Lung (tissue), 12 donors: Measurements from ENCODE around the gene IGF2R. TPM values are rescaled to one million over a fixed set of nuclear protein-coding genes. Genes with fewer than 3 reads are reported as not detected.

ENCODE experiments used
- ATAC-seq: fragments of 200-7000 bp; cut with Tn5 transposase; one replicate; pipeline ENCODE4 v1.9.1; 2020; ENCODE audit warnings: moderate number of reproducible peaks; ENCODE audit not compliant: insufficient read depth, low FRiP score
- DNase-seq, 3 donors: peaks; one replicate each; pipeline ENCODE4 v3.0.0-alpha.2; 2013 to 2017
- H3K27ac ChIP-seq, 2 donors: one replicate each; pipeline ENCODE4 v1.5.1; 2013; ENCODE audit warnings: mild to moderate bottlenecking in 2 of 2, moderate library complexity in 2 of 2, control low read depth in 1 of 2, inconsistent platforms in 1 of 2, low read depth in 1 of 2, low read length in 1 of 2
- H3K27me3 ChIP-seq, 3 donors: one replicate each; pipeline ENCODE4 v1.5.1; 2013; ENCODE audit warnings: low read length in 2 of 3; ENCODE audit not compliant: control insufficient read depth in 3 of 3, insufficient read depth in 3 of 3
- H3K36me3 ChIP-seq, 4 donors: one replicate each; pipeline ENCODE4 v1.5.1; 2013; ENCODE audit warnings: low read length in 4 of 4, mild to moderate bottlenecking in 1 of 4, moderate library complexity in 1 of 4; ENCODE audit not compliant: control insufficient read depth in 4 of 4, insufficient read depth in 4 of 4
- H3K4me1 ChIP-seq, 5 donors: one replicate each; pipeline ENCODE4 v1.5.1; 2013; ENCODE audit warnings: low read length in 5 of 5, mild to moderate bottlenecking in 2 of 5, moderate library complexity in 1 of 5; ENCODE audit not compliant: control insufficient read depth in 5 of 5, insufficient read depth in 5 of 5
- H3K4me3 ChIP-seq: one replicate; pipeline ENCODE4 v1.5.1; 2013; ENCODE audit warnings: mild to moderate bottlenecking, control low read depth, moderate library complexity
- H3K9ac ChIP-seq, 2 donors: one replicate each; pipeline ENCODE4 v1.5.1; 2013; ENCODE audit warnings: low read length in 2 of 2, control low read depth in 1 of 2; ENCODE audit not compliant: insufficient read depth in 1 of 2
- H3K9me3 ChIP-seq, 4 donors: one replicate each; pipeline ENCODE4 v1.5.1; 2013; ENCODE audit warnings: low read length in 3 of 4, mild to moderate bottlenecking in 1 of 4, moderate library complexity in 1 of 4; ENCODE audit not compliant: control insufficient read depth in 4 of 4, insufficient read depth in 3 of 4
- CTCF ChIP-seq: IDR thresholded peaks from 2 replicates; pipeline ENCODE4 v1.5.1; 2012; ENCODE audit warnings: mild to moderate bottlenecking; ENCODE audit errors: control extremely low read depth, extremely low read depth
- WGBS, 2 donors: extraction: QIAGEN DNeasy Blood & Tissue Kit; methylation state at CpG; one replicate each; pipeline ENCODE4 v1.1.7; 2013; 5-methylcytosine and 5-hydroxymethylcytosine counted together
- polyA plus RNA-seq, 2 donors: library from polyadenylated mRNA; stranded (reverse); fragments of 200-250 nt; gene quantifications; one replicate each; pipeline ENCODE4 v1.2.1, GENCODE V29; 2013
- total RNA-seq, 2 donors: library from RNA; depleted of rRNA in 1 of 2; stranded (reverse); fragments of >200 nt in 1 of 2; gene quantifications; one replicate each; pipeline ENCODE4 v1.2.1, GENCODE V29; 2014 to 2021
- donor health status: control.
- donor health status: control.
- donor health status: Bipolar disorder and iron deficiency.
- donor health status: healthy.
- donor health status: DM: yes; HTN: yes; CAD: no.

Gene IGF2R
- total and polyA plus RNA-seq, 4 donors = 30.0 to 125 (median 92.6) TPM

DNA sequence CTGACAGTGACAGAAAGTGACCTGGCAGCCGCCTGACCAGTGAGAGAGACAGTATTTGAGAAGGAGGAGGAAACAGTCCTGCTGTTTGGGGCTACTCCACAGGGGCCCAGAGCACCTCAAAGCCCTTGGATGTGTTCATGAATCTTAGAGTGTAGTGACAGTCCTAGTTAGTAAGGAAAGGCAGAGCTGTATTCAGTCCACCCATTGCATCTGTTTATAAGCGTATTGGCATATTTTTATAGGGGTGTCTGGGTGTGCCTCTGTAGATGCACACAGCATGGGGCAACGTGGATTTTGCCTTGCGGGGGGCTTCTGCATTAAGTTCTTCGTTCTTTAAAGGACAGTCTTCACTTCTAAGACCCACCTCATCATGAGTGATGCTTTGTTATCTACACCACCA lies 108.1 kb downstream of the IGF2R start:
- Histone ChIP-seq H3K9me3 (peaks cover 0 to 2% (median 0%) of the 10 kb centered on the region in 4 donors), H3K4me3 (no peak overlapping the region), H3K36me3 (peaks cover 30 to 66% (median 40%) of the 10 kb centered on the region in 4 donors), H3K27me3 (no peaks in the 10 kb centered on the region), H3K4me1 (no peaks in the 10 kb centered on the region), H3K27ac (no peak overlapping the region), H3K9ac (no peak overlapping the region)
- DNase-seq (no peak), ATAC-seq (no peak)
- no peak for TF ChIP-seq CTCF
- 93 to 95% methylated on average over 5 of the region's 5 CpGs for WGBS, 2 donors

DNA sequence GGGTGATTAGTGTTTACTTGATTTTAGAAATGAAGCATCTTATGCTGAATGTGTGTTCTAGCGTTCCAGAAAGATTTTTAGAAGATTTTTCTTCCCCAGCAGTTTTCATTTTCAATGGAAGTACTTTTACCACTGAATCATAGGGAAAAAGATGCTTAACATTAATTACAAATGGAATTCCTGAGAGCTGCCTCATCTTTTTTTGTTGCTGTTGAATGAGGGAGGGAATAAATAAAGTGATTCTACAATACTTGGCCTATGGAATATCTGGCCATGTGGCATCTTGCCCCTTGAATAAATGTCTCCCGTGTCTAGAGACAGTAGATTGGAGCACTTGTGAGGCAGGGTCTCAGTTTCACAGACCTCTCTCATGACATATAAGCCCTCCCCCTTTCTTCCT lies 108.6 kb downstream of the IGF2R start:
- no peak overlapping the region for H3K4me3 ChIP-seq
- H3K27ac ChIP-seq = no peak overlapping the region
- H3K9ac ChIP-seq = no peak overlapping the region
- no peaks in the 10 kb centered on the region for H3K27me3 ChIP-seq
- no peak for DNase-seq
- no peaks in the 10 kb centered on the region for H3K4me1 ChIP-seq
- TF ChIP-seq CTCF = no peak
- ATAC-seq = no peak
- WGBS, 2 donors = 89 to 90% methylated on average over 2 of the region's 2 CpGs
- H3K36me3 ChIP-seq = peaks cover 29 to 61% (median 38%) of the 10 kb centered on the region in 4 donors
- peaks cover 0 to 2% (median 0%) of the 10 kb centered on the region in 4 donors for H3K9me3 ChIP-seq

- no peaks in the 10 kb centered on the region for H3K4me1 ChIP-seq
- ATAC-seq (no peak), DNase-seq (no peak)
- H3K9me3 ChIP-seq = peaks cover 0 to 2% (median 0%) of the 10 kb centered on the region in 4 donors
- WGBS, 2 donors = 98% methylated on average over 22 to 23 of the region's 23 CpGs
- no peak overlapping the region for H3K9ac ChIP-seq
- no peak for TF ChIP-seq CTCF
- H3K4me3 ChIP-seq = no peak overlapping the region
- peaks cover 14 to 58% (median 31%) of the 10 kb centered on the region in 4 donors for H3K36me3 ChIP-seq
- H3K27me3 ChIP-seq = no peaks in the 10 kb centered on the region
- H3K27ac ChIP-seq = no peak overlapping the region
Observed at GRCh38 chr6:160078883-160079685, 110.2 kb downstream of the IGF2R start.
